Bronchial epithelial cell (primary cell): ENCODE data around the gene BAHCC1. TPM values are rescaled to one million over a fixed set of nuclear protein-coding genes. Genes with fewer than 3 reads are reported as not detected.

Experiments
- DNase-seq: peaks from one replicate; pipeline ENCODE4 v3.0.0-alpha.2; 2010; ENCODE audit warnings: low read depth
- FAIRE-seq: peaks from 2 replicates; lab custom pipeline; 2011; peaks lifted over from hg19 to GRCh38; lab: Jason Lieb, UNC
- H3K27me3 ChIP-seq: 2 replicates; pipeline ENCODE4 v1.5.1; 2011; ENCODE audit warnings: low read length; ENCODE audit not compliant: control insufficient read depth, insufficient read depth
- H3K36me3 ChIP-seq: 2 replicates; pipeline ENCODE4 v1.5.1; 2011; ENCODE audit warnings: low read length; ENCODE audit not compliant: control insufficient read depth, insufficient read depth
- H3K4me3 ChIP-seq: 2 replicates; pipeline ENCODE4 v1.5.1; 2011; ENCODE audit warnings: mild to moderate bottlenecking, low read depth, low read length, control low read depth
- total RNA-seq: library from RNA; depleted of rRNA; stranded (reverse); fragments of >200 nt; gene quantifications from 2 replicates; pipeline ENCODE4 v1.2.1, GENCODE V29; 2014
- TF ChIP-seq, protein P1 (sequence below): IDR thresholded peaks from 2 replicates; pipeline ENCODE4 v1.5.1; 2011; ENCODE audit warnings: mild to moderate bottlenecking, moderate library complexity, low read length, control low read depth, inconsistent platforms; ENCODE audit not compliant: insufficient read depth, severe bottlenecking

BAHCC1 gene
- total RNA-seq, 1 donor from 2014 or later: 0.79 TPM

DNA sequence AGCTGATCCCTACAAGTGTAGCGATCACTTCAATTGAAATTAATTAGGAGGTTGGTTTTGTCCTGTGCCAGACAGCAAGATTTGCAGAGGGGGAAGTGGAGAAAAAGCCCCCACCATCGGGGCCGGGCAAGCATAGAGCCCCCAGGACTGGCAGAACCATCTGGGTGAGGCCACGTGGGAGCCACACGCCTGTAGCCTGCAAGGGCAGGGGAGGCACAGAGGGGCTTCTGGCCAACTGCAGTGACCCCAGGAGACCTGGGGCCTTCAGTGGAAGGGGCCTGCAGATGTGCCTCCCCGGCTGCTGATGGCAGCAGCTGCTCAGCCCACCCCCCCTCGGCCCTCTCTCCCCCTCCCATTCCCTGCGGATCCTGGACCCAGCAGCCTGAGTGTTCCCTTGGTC, 54.1 kb downstream of the BAHCC1 start:
- H3K27me3 ChIP-seq: no peaks in the 10 kb centered on the region
- FAIRE-seq: no peak
- no peak for DNase-seq
- no peak overlapping the region for H3K4me3 ChIP-seq
- no peaks in the 10 kb centered on the region for H3K36me3 ChIP-seq
- TF ChIP-seq, protein P1, sequence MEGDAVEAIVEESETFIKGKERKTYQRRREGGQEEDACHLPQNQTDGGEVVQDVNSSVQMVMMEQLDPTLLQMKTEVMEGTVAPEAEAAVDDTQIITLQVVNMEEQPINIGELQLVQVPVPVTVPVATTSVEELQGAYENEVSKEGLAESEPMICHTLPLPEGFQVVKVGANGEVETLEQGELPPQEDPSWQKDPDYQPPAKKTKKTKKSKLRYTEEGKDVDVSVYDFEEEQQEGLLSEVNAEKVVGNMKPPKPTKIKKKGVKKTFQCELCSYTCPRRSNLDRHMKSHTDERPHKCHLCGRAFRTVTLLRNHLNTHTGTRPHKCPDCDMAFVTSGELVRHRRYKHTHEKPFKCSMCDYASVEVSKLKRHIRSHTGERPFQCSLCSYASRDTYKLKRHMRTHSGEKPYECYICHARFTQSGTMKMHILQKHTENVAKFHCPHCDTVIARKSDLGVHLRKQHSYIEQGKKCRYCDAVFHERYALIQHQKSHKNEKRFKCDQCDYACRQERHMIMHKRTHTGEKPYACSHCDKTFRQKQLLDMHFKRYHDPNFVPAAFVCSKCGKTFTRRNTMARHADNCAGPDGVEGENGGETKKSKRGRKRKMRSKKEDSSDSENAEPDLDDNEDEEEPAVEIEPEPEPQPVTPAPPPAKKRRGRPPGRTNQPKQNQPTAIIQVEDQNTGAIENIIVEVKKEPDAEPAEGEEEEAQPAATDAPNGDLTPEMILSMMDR: no peak

DNA sequence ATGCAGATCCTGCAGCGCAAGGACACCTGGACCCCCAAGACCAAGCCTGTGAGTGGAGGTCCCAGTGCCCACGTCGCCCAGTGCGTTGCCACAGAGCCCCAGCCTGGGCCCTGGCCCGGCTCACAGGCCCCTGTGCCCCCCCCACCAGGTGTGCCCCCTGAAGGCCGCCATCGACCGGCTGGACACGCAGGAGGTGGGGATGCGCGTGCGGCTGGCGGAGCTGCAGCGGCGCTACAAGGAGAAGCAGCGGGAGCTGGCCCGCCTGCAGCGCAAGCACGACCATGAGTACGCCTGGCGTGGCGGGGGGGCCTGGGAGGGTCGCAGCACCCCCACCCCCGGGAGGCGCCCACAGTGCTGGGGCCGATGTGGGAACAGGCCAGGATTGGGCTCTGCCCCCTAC, 56.6 kb downstream of the BAHCC1 start:
- DNase-seq: no peak
- H3K4me3 ChIP-seq: no peak overlapping the region
- H3K27me3 ChIP-seq: no peaks in the 10 kb centered on the region
- TF ChIP-seq, protein P1: no peak
- H3K36me3 ChIP-seq: no peaks in the 10 kb centered on the region
- FAIRE-seq: no peak

DNA sequence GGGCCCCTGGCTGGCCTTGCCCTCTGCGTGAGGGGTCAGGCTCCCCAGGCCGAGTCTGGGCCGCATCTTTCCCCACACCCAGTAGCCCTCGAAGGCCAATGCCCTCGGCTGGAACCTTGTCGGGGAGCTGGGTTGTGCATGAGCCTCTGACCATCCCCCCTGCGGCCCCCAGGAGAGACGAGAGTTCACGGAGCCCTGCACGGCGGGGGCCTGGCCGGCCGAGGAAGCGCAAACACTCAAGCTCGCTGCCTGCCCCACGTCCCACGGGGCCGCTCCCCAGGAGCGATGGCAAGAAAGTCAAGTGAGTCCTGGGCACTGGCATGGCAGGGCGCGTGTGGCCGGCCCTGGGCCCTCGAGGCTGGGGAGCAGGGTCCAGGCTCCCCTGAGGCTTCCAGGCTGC, 57.3 kb downstream of the BAHCC1 start:
- no peak for FAIRE-seq
- no peak for DNase-seq
- H3K36me3 ChIP-seq: no peaks in the 10 kb centered on the region
- H3K4me3 ChIP-seq: no peak overlapping the region
- H3K27me3 ChIP-seq: no peaks in the 10 kb centered on the region
- TF ChIP-seq, protein P1: no peak

DNA sequence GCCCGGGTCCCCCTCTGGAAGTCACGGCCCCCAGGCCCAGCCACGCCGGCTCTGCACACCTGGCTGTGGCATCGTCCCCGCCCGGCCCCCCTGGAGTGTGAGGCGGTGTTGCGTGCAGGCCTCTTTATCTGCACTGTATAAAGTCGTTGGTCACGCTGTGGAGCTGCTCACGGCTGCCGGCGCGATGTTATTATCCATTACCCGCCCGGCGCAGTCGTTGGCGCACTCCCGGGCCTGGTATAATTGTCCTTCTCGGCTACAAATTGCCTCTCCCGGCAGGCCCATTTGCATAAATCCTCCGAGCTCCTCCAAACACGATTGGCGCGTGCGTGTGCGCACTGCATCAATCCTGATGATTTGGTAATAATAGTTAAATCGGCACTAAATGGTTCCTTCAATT, 57.8 kb downstream of the BAHCC1 start:
- TF ChIP-seq, protein P1: no peak
- no peak for FAIRE-seq
- H3K27me3 ChIP-seq: no peaks in the 10 kb centered on the region
- no peaks in the 10 kb centered on the region for H3K36me3 ChIP-seq
- no peak overlapping the region for H3K4me3 ChIP-seq
- DNase-seq: no peak

DNA sequence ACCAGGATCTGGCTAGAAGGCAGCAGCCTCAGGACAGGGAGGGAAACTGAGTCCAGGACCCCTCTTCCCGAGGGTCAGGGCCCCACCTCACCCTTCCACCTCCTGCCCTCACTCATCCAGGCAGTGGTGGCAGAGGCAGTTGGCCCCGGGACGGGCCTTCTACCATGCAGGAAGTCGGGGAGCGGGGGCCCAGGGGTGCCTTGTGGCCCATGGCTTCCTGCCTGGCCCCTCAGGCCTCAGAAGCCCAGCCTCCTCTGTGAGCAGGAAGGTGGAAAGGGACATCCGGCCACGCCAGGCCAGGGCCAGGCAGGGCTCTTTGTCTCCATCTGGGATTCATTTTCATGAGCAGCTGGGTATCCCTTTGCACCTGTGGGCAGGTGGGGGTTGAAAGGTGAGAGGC, 58.5 kb downstream of the BAHCC1 start:
- Histone ChIP-seq H3K4me3 (no peak overlapping the region), H3K36me3 (no peaks in the 10 kb centered on the region), H3K27me3 (no peaks in the 10 kb centered on the region)
- DNase-seq: no peak
- TF ChIP-seq, protein P1: no peak
- no peak for FAIRE-seq

DNA sequence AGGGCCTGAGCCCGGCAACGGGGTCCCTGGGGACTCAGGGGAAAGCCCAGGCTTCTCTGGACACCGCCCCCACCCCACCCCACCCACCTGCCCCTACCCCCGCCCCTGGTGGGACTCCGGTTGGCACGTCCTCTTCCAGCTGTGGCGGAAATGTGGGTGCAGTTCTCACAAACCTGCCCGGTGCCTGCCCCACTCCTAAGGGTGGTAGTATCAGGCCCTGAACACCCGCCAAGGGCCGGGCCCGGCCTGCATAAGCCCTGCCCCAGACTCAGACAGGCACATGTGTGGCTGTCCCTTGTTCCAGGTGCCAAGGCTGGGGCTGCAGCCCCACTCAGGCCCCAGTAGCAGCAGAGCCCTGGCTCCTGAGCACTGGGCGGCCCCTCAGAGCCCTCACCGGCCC, 59.2 kb downstream of the BAHCC1 start:
- no peak overlapping the region for H3K4me3 ChIP-seq
- FAIRE-seq (no peak), DNase-seq (no peak)
- TF ChIP-seq, protein P1: no peak
- H3K36me3 ChIP-seq: no peaks in the 10 kb centered on the region
- no peaks in the 10 kb centered on the region for H3K27me3 ChIP-seq
